ENCODE results near the gene WTAP. TPM values are rescaled to one million over a fixed set of nuclear protein-coding genes. Genes with fewer than 3 reads are reported as not detected.
"Not testable (repeated sequence)": the region's sequence is repeated elsewhere in the genome, so short reads cannot be mapped to it uniquely, and the experiment has no call there.

The WTAP gene
- total RNA-seq, 1 experiment from 2014 or later: 93.5 TPM

DNA sequence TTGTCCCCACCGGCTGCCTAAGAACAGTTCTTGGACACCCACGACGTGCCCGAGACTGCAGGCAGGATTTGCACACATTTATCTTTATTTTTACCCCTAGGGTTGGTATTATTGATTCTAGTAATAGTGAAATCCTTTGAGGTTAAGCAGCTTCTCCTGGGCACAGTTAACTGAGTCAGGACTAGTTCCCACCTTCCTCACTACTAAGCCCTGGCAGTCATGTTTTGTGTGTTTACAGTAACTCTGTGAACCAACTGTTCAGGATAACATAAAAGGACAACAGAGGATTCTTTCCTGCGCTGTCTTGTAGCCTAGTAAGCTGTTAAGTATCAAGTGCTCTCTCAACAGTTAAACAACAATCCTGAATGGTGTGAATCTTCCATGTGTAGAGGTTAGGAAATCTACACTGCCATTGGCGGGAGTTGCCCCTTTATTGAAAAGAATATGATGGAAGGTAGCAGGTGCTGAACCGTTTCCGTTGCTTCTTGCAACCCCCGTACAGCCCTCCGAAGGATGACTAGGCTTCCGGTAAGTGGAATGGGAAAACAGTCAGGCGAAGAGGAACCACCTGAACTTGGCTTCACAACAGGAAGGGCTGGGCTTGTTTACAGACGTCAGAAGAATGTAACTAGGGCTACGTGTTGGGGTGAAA, 33.3 kb upstream of the WTAP start:
- DNase-seq (ENCODE audit: low read depth): no peak

DNA sequence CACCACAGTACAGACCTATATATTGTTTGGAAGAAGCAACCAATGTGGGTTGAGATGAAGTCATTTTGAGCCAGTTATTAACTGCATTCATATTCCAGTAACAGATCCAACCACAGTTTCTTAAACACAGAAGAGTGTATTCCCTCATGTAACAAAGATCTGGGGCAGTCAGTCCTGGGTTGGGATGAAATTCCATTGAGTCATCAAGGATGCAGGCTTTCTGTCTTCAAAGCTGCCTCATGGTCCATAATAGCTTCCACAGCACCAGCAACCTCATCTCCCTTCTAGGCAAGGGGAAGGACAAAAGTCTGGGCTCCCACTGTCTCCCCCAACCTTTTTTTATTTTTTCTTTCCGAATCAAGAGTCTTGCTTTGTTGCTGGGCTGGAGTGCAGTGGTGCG, 31.3 kb upstream of the WTAP start:
- no peak for DNase-seq (ENCODE audit: low read depth)

DNA sequence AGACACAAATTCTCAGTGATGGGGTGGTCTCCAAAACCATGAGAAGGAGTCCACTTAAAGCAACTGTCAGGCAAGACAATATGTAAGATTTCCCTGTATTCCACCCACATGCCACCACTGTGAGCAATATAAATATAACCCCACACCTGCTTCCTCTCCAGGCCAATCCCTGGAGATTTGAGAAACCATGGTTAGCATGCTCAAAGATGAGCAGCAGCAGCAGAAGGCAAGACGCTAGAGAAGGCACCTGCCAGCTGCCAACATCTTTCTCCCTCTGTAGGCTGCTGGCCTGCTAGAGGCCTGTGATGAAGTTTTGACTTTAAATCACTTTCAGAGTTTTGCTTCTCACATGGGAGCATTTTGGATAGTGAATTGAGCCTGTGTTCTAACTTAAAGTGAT, 26.3 kb upstream of the WTAP start:
- no peak for DNase-seq (ENCODE audit: low read depth)

- DNase-seq (ENCODE audit: low read depth): peak; percentile 87
These were observed 25.8 kb upstream of the WTAP start for GRCh38 chr6:159701413-159701999.

GRCh38 chr6:159710603-159711002, 16.7 kb upstream of the WTAP start:
- not testable (repeated sequence) for DNase-seq (ENCODE audit: low read depth)

DNA sequence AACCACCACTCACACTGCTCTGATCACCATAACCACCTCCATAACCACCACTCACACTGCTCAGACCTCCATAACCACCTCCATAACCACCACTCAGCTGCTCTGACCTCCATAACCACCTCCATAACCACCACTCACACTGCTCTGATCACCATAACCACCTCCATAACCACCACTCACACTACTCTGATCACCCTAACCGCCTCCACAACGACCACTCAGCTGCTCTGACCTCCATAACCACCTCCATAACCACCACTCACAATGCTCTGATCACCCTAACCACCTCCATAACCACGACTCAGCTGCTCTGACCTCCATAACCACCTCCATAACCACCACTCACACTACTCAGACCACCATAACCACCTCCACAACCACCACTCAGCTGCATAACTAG, 14.9 kb upstream of the WTAP start:
- not testable (repeated sequence) for DNase-seq (ENCODE audit: low read depth)

DNA sequence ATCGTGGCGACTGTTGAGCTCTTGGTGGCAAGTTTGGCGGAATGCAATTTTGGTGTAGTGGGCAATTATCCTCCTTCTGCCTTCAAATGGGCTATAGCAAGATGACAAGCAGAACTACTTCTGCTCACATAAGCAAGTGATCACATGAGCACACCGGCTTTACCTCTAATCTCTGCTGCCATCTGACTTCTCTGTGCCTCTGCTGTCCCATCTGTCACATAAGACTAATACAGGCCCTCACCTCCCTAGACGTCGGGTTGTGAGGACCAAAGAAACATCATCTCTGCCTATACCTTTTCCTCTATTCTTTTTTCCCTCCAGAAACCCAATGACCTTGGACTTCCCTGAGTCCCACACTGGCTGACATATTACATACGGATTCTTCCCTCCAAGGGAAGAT, 13.3 kb upstream of the WTAP start:
- no peak for DNase-seq (ENCODE audit: low read depth)

DNA sequence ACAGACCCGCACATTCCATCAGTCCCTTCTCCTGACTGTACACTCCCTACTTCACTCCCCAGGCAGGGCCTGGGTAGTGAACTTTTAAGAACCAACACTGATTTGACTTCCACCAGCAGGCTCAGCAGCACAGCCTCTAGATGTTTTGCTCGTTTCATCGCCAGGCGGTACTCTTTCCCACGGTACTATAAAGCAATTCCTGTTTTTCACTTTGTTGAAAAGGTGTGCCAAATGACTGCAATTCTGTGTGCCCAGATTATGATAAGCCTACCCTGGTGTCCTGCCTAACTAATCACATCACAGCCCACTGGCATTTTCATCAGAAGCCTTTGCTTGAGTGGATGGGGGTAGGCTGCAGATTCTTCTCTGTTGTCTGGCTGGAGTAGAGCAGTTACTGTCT, 12.9 kb upstream of the WTAP start:
- DNase-seq (ENCODE audit: low read depth): no peak

- DNase-seq (ENCODE audit: low read depth): no peak
These were observed 12.1 kb upstream of the WTAP start for GRCh38 chr6:159715166-159715565.

DNA sequence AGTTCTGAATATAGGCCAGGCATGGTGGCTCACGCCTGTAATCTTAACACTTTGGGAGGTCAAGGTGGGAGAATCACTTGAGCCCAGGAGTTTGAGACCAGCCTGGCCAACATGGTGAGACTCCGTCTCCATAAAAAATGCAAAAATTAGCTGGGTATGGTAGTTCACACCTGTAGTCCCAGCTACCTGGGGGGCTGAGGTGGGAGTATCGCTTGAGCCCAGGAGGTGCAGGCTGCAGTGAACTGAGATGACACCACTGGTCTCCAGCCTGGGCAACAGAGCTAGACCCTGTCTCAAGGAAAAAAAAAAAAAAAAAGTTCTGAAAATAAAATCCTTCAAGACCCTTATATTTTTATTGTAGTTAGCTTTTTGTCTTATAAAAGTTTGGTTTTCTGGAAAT, 11.7 kb upstream of the WTAP start:
- DNase-seq (ENCODE audit: low read depth): no peak

DNA sequence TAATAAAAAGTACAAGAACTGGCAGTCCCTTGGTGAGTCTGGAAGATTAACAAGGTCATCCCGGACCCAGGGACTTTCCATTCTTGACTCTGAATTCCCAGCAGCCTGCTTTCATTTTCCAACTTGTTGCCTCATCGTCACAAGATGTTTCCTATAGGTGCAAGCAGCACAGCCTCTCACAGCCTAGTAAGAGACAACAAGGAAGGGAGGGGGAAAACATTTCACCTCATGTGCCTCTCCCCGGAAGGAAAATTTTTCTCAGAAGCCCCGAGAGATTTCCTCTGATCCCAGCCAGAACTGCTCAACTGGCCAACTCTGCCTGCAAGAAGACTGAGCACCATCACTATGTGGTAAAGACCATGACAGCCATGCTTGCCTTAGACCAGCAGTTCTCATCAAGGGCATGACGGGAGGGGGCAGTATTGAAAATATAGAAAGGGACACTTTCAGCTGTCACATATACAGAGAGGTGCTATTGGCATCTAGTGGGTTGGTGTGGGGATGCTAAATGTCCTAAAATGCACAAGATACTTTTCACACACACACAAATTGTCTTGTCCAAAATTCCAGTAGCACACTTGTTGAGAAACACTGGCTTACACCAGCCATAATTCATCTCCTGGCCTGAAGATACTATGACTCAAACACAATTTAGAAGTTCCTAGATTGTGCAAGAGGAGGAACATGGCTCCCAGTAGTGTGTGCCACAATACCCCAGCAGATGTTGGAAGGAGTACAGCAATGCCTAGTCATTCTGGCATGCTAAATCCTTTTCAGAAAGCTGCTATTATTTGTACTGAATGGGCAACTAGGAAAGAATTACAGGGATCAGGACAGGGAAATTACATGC, 10.8 kb upstream of the WTAP start:
- DNase-seq (ENCODE audit: low read depth): peak; percentile 93

- DNase-seq (ENCODE audit: low read depth): no peak
These were observed 8.7 kb upstream of the WTAP start for GRCh38 chr6:159718634-159719033.

DNA sequence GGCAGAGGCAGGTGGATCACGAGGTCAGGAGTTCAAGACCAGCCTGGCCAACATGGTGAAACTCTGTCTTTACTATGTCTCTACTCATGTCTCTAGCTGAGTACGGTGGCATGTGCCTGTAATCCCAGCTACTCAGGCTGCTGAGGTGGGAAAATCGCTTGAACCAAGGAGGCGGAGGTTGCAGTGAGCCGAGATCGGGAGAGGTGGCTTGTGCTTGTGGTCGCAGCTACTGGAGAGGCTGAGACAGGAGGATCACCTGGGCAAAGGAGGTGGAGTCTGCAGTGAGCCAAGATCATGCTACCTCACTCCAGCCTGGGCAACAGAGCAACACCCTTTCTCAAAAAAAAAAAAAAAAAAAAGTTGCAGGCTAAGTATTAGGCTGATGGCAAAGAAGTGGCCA, 8.0 kb upstream of the WTAP start:
- DNase-seq (ENCODE audit: low read depth): no peak

GRCh38 chr6:159720708-159721107, 6.6 kb upstream of the WTAP start:
- no peak for DNase-seq (ENCODE audit: low read depth)

- not testable (repeated sequence) for DNase-seq (ENCODE audit: low read depth)
These were observed 5.3 kb upstream of the WTAP start for GRCh38 chr6:159721981-159722380.

DNA sequence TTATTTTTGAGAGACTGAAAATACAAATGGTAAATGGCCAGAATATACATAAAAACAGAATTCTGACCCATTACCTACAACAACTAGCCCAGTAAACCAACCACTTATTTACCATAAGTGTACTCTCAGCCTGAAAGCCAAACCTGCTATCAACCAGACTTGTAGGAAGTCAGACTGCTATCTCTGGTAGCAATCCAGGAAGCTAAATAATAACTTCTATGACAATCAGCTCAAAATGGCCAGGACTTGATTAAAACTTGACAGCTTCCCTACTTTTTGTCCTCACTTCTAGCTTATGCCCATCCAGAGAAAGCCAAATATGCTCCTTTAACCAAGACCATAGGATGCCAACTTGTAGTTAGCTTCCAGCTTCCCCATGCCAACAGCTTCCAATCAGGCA, 4.7 kb upstream of the WTAP start:
- DNase-seq (ENCODE audit: low read depth): no peak

DNA sequence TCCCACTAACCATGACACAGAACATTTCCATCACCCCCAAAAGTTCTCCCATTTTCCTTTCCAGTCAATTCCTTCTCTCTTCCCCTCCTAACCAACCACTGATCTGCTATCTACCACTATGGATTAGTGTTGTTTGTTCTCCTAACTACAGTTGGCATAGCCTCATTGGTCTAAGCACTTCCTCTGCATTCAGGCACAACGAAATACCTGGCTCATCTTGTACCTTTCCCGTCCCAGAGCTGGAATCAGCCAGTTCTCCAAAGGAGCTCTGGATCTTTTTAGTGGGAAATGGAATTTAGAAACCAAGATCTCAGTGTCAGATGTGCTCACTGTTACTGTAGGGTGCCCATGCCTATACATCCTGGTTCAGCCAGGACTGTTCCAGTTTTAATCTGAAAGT, 4.0 kb upstream of the WTAP start:
- DNase-seq (ENCODE audit: low read depth): no peak

DNA sequence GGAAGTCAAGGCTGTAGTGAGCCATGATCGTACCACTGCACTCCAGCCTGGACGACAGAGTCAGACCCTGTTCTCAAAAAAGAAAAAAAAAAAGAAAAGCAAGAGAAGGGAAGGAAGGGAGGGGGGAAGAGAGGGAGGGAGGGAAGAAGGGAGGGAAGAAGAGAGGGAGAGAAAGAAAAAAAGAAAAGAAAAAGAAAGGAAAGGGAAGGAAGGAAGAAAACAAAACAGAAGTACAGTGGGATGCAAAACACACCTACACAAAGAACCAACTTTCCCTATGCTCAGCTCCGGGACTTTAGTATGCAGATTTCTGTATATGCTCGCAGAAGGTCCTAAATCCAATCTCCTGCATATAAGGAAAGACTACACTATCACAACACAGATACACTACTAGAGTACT, 2.5 kb upstream of the WTAP start:
- DNase-seq (ENCODE audit: low read depth): no peak

DNA sequence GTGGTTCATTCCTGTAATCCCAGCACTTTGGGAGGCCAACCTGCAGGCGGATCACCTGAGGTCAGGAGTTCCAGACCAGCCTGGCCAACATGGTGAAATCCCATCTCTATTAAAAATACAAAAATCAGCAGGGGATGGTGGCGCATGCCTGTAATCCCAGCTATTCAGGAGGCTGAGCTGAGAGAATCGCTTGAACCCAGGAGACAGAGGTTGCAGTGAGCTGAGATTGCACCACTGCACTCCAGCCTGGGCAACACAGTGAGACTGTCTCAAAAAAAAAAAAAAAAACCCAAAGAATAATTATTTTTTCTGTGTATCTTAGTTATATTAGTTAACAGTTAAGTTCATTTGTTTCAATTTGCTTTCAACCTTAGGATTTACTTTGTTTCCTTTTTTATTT, 2.1 kb upstream of the WTAP start:
- not testable (repeated sequence) for DNase-seq (ENCODE audit: low read depth)

DNA sequence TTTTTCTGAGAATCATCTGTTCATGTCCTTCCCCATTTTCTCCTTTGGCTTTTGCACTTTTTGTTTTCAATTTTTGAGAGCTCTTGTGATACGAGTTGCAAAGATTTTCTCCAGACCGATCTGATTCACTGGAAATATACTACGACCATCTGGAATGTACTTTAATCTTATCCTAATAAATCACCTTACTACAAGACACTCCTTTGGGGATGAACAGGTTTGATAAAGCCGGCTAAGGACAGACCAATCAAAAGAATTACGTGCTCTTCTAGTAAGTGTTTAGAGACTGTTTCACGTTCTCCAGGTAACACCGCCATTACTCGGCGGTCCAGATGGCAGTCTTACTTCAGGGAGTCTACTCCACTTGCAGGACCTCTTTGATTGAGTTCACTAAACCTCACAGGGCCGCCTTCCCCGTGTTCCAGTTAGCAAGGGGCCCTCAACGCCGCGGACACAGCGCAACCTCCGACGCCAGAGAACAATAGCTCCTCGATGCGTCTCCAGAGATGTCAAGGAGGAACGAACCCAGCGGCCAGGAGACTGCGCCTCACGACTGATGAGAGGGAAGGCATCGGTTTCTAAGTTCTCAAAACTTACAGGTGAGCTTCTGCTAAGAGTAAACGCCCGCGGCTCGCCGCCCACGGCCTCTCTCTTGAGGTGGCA, 920 bp upstream of the WTAP start:
- no peak for DNase-seq (ENCODE audit: low read depth)

- peak; percentile 45 for DNase-seq (ENCODE audit: low read depth)
These were observed 575 bp downstream of the WTAP start for GRCh38 chr6:159727717-159728445.

- DNase-seq (ENCODE audit: low read depth): no peak
These were observed 1.2 kb downstream of the WTAP start for GRCh38 chr6:159728531-159728964.
